Hepatocyte (in vitro differentiated cells): ENCODE data around the gene RIPOR2.

Experiments used
- EZH2 ChIP-seq: fragments of 200-600 bp; sonication (generic); IDR thresholded peaks from 2 replicates; pipeline ENCODE4 v1.6.1; 2016; ENCODE audit warnings: antibody characterized with exemption, mild to moderate bottlenecking, borderline replicate concordance
- EZH2phosphoT487 ChIP-seq: fragments of 200-600 bp; sonication (generic); IDR thresholded peaks from one replicate; pipeline ENCODE4 v1.6.1; 2018; ENCODE audit warnings: antibody characterized with exemption, mild to moderate bottlenecking, low read depth, moderate library complexity; ENCODE audit not compliant: unreplicated experiment, severe bottlenecking
- TF ChIP-seq, protein P1 (sequence below): fragments of 200-600 bp; sonication (generic); IDR thresholded peaks from 2 replicates; pipeline ENCODE4 v1.5.1; 2016; ENCODE audit warnings: antibody characterized with exemption, mild to moderate bottlenecking; ENCODE audit not compliant: poor library complexity

- TF ChIP-seq, protein P1, sequence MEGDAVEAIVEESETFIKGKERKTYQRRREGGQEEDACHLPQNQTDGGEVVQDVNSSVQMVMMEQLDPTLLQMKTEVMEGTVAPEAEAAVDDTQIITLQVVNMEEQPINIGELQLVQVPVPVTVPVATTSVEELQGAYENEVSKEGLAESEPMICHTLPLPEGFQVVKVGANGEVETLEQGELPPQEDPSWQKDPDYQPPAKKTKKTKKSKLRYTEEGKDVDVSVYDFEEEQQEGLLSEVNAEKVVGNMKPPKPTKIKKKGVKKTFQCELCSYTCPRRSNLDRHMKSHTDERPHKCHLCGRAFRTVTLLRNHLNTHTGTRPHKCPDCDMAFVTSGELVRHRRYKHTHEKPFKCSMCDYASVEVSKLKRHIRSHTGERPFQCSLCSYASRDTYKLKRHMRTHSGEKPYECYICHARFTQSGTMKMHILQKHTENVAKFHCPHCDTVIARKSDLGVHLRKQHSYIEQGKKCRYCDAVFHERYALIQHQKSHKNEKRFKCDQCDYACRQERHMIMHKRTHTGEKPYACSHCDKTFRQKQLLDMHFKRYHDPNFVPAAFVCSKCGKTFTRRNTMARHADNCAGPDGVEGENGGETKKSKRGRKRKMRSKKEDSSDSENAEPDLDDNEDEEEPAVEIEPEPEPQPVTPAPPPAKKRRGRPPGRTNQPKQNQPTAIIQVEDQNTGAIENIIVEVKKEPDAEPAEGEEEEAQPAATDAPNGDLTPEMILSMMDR: no peak
- TF ChIP-seq EZH2phosphoT487 (no peak), EZH2 (no peak)
Observed at GRCh38 chr6:24825130-24825630, 110.6 kb downstream of the RIPOR2 start.
